Mesendoderm (in vitro differentiated cells): ENCODE results near the gene LRCOL1.
A peak's percentile ranks its signal among the peaks of the same experiment; 100 is the strongest.

Source experiments
- DNase-seq: peaks from one replicate; pipeline ENCODE4 v3.0.0; 2013
- H2AK5ac ChIP-seq: 2 replicates; pipeline ENCODE4 v1.6.1; 2013; ENCODE audit warnings: low read length, inconsistent platforms
- H2BK120ac ChIP-seq: 2 replicates; pipeline ENCODE4 v1.6.1; 2013; ENCODE audit warnings: low read depth, mild to moderate bottlenecking, low read length, moderate library complexity, mixed read lengths
- H2BK15ac ChIP-seq: replicated peaks from 2 replicates; pipeline ENCODE4 v1.6.1; 2013; ENCODE audit warnings: low read depth, mild to moderate bottlenecking, moderate library complexity
- H2BK5ac ChIP-seq: 2 replicates; pipeline ENCODE4 v1.6.1; 2013; ENCODE audit warnings: low read length, inconsistent platforms
- H3K18ac ChIP-seq: 2 replicates; pipeline ENCODE4 v1.6.1; 2013; ENCODE audit warnings: mild to moderate bottlenecking, low read length, mixed read lengths
- H3K23ac ChIP-seq: one replicate; pipeline ENCODE4 v1.6.1; 2013; ENCODE audit warnings: low read length
- H3K27ac ChIP-seq: 2 replicates; pipeline ENCODE4 v1.5.1; 2013; ENCODE audit warnings: low read depth, mild to moderate bottlenecking, inconsistent platforms, low read length, moderate library complexity
- H3K27me3 ChIP-seq: 2 replicates; pipeline ENCODE4 v1.6.1; 2013; ENCODE audit warnings: low read length, control low read depth, mild to moderate bottlenecking, inconsistent platforms; ENCODE audit not compliant: insufficient read depth, poor library complexity
- H3K36me3 ChIP-seq: 2 replicates; pipeline ENCODE4 v1.6.1; 2013; ENCODE audit warnings: low read length, inconsistent platforms; ENCODE audit not compliant: control insufficient read depth, insufficient read depth
- H3K4ac ChIP-seq: one replicate; pipeline ENCODE4 v1.6.1; 2013; ENCODE audit warnings: low read depth, mild to moderate bottlenecking, low read length, moderate library complexity
- H3K4me1 ChIP-seq: 2 replicates; pipeline ENCODE4 v1.6.1; 2013; ENCODE audit warnings: low read depth, low read length, inconsistent platforms; ENCODE audit not compliant: control insufficient read depth
- H3K4me2 ChIP-seq: 2 replicates; pipeline ENCODE4 v1.6.1; 2013; ENCODE audit warnings: low read length
- H3K4me3 ChIP-seq: 2 replicates; pipeline ENCODE4 v1.5.1; 2013; ENCODE audit warnings: mild to moderate bottlenecking, low read length
- H3K56ac ChIP-seq: one replicate; pipeline ENCODE4 v1.6.1; 2013; ENCODE audit warnings: low read length
- H3K79me1 ChIP-seq: 2 replicates; pipeline ENCODE4 v1.6.1; 2013; ENCODE audit warnings: low read length, inconsistent platforms
- H3K79me2 ChIP-seq: 2 replicates; pipeline ENCODE4 v1.6.1; 2013; ENCODE audit warnings: mild to moderate bottlenecking, low read length; ENCODE audit not compliant: control insufficient read depth, insufficient read depth
- H3K9ac ChIP-seq: 2 replicates; pipeline ENCODE4 v1.6.1; 2013; ENCODE audit warnings: low read length, inconsistent platforms
- H4K5ac ChIP-seq: one replicate; pipeline ENCODE4 v1.6.1; 2013; ENCODE audit warnings: low read length
- H4K8ac ChIP-seq: one replicate; pipeline ENCODE4 v1.6.1; 2013; ENCODE audit warnings: low read depth, mild to moderate bottlenecking, control low read depth, low read length, moderate library complexity
- whole genome bisulfite sequencing: extraction: QIAGEN DNeasy Blood & Tissue Kit; methylation state at CpG from one replicate; pipeline ENCODE4 v1.1.7; 2013; ENCODE audit warnings: low lambda C conversion rate, missing lambda C conversion rate; ENCODE audit not compliant: insufficient coverage; ENCODE audit errors: extremely low coverage; 5-methylcytosine and 5-hydroxymethylcytosine counted together

The LRCOL1 gene

DNA sequence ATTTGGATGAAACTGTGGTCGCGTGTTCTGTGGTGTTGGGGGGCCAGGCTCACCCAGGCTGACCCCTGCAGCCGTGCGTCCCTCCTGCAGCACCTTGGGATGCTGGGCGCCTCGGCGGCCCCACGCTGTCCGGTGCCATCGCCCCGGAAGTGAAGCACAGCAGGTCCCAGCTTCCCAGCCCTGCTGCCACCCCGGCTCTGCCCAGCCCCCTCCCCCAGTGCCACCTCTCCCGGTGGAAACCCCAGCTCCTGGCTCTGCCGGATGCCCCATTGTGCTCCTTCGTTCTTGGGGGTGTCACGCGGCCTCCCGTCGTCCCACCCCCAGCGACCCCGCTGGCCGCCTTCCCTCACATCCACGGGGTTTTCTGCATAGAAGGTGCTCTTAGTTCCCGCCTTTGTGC, 25.2 kb downstream of the LRCOL1 start:
- H3K79me1 ChIP-seq: no peaks in the 10 kb centered on the region
- no peak overlapping the region for H2BK15ac ChIP-seq
- no peak overlapping the region for H3K9ac ChIP-seq
- H3K18ac ChIP-seq: no peak overlapping the region
- H3K4me1 ChIP-seq: no peaks in the 10 kb centered on the region
- peaks cover 14% of the 10 kb centered on the region for H3K27me3 ChIP-seq
- H4K5ac ChIP-seq: no peak overlapping the region
- no peak overlapping the region for H2AK5ac ChIP-seq
- no peak for DNase-seq
- WGBS: no CpG with 5 or more reads among the region's 24 CpGs
- H3K36me3 ChIP-seq: no peaks in the 10 kb centered on the region
- H3K27ac ChIP-seq: no peak overlapping the region
- H3K4me2 ChIP-seq: no peak overlapping the region
- no peaks in the 10 kb centered on the region for H3K79me2 ChIP-seq
- H4K8ac ChIP-seq: no peak overlapping the region
- H3K4me3 ChIP-seq: no peak overlapping the region
- no peak overlapping the region for H3K56ac ChIP-seq
- H3K4ac ChIP-seq: no peak overlapping the region
- no peak overlapping the region for H2BK5ac ChIP-seq
- no peak overlapping the region for H2BK120ac ChIP-seq
- H3K23ac ChIP-seq: no peak overlapping the region

DNA sequence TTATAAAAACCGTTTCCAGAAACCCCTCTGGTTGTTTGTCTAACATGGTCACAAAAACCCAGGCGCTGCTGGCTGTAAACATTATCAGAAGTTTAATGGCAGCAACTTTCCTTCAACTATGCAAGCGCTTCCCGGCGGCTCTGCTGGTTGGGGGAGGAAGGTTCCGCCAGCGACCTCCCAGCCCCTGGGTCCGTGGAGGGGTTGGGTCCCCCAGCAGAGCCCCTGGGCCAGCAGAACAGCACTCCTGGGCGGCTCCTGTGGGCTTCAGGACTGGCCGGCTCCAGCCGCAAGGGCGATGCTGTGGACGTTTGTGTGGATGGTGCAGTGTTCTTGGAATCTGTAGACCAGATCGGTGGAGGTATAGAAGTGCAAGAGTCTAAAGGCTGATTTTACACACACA, 26.0 kb downstream of the LRCOL1 start:
- H3K4me3 ChIP-seq: no peak overlapping the region
- no peak overlapping the region for H3K56ac ChIP-seq
- no peak overlapping the region for H3K27ac ChIP-seq
- peaks cover 14% of the 10 kb centered on the region for H3K27me3 ChIP-seq
- H3K4me1 ChIP-seq: no peaks in the 10 kb centered on the region
- H2BK5ac ChIP-seq: no peak overlapping the region
- no peak overlapping the region for H2BK15ac ChIP-seq
- no CpG with 5 or more reads among the region's 14 CpGs for whole genome bisulfite sequencing
- DNase-seq: no peak
- H3K23ac ChIP-seq: no peak overlapping the region
- no peaks in the 10 kb centered on the region for H3K36me3 ChIP-seq
- no peaks in the 10 kb centered on the region for H3K79me1 ChIP-seq
- H4K5ac ChIP-seq: no peak overlapping the region
- H2AK5ac ChIP-seq: no peak overlapping the region
- H3K4ac ChIP-seq: no peak overlapping the region
- H3K4me2 ChIP-seq: no peak overlapping the region
- no peak overlapping the region for H4K8ac ChIP-seq
- H3K18ac ChIP-seq: no peak overlapping the region
- no peak overlapping the region for H3K9ac ChIP-seq
- no peak overlapping the region for H2BK120ac ChIP-seq
- no peaks in the 10 kb centered on the region for H3K79me2 ChIP-seq

DNA sequence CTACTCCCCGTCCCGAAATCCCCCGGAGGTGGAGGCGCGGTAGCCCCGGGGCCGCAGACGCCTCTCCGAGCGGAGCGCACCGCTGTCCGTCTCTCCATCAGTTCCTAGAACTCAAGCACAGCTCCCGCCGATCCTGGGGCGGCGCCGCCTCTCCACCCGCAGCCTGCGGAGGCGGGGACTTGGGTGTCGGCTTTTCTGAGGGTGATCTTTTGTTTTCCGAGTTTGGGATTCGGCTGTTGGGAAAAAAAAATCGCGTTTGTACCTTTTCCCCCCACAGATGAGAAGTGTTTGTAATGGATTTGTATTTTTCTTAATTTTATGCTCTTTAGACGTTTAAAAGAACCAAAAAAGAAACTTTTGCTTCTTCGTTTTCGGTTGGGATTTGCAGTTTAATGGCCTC, 26.6 kb downstream of the LRCOL1 start:
- Histone ChIP-seq H3K36me3 (no peaks in the 10 kb centered on the region), H2BK120ac (no peak overlapping the region), H3K4ac (no peak overlapping the region), H3K4me3 (no peak overlapping the region), H2BK5ac (no peak overlapping the region), H2BK15ac (no peak overlapping the region), H4K5ac (no peak overlapping the region), H3K18ac (no peak overlapping the region), H3K27ac (no peak overlapping the region), H2AK5ac (no peak overlapping the region), H3K4me2 (no peak overlapping the region), H4K8ac (no peak overlapping the region), H3K23ac (no peak overlapping the region), H3K56ac (peak overlapping the region; percentile 15), H3K4me1 (no peaks in the 10 kb centered on the region), H3K9ac (no peak overlapping the region), H3K79me2 (no peaks in the 10 kb centered on the region), H3K79me1 (no peaks in the 10 kb centered on the region), H3K27me3 (peaks cover 14% of the 10 kb centered on the region)
- no CpG with 5 or more reads among the region's 29 CpGs for WGBS
- peak; percentile 50 for DNase-seq

DNA sequence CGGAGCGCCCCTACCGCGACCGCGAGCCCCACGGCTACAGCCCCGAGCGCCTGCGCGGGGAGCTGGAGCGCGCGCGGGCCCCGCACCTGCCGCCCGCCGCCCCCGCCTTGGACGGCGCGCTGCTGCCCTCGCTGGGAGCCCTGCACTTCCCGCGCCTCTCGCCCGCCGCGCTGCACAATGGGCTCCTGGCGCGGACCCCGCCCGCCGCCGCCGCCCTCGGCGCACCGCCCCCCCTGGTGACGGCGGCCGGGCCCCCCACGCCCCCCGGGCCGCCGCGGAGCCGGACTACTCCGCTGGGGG, 27.0 kb downstream of the LRCOL1 start:
- no peak overlapping the region for H3K4ac ChIP-seq
- H3K36me3 ChIP-seq: no peaks in the 10 kb centered on the region
- H2BK5ac ChIP-seq: no peak overlapping the region
- no peak overlapping the region for H2AK5ac ChIP-seq
- H3K9ac ChIP-seq: no peak overlapping the region
- no peak overlapping the region for H2BK120ac ChIP-seq
- no peak overlapping the region for H4K5ac ChIP-seq
- no peak for DNase-seq
- H3K27ac ChIP-seq: no peak overlapping the region
- H3K18ac ChIP-seq: no peak overlapping the region
- H3K4me1 ChIP-seq: no peaks in the 10 kb centered on the region
- H3K23ac ChIP-seq: no peak overlapping the region
- peaks cover 14% of the 10 kb centered on the region for H3K27me3 ChIP-seq
- no peaks in the 10 kb centered on the region for H3K79me2 ChIP-seq
- no peak overlapping the region for H4K8ac ChIP-seq
- no peaks in the 10 kb centered on the region for H3K79me1 ChIP-seq
- H3K56ac ChIP-seq: no peak overlapping the region
- H2BK15ac ChIP-seq: no peak overlapping the region
- H3K4me3 ChIP-seq: no peak overlapping the region
- WGBS: no CpG with 5 or more reads among the region's 50 CpGs
- H3K4me2 ChIP-seq: no peak overlapping the region

DNA sequence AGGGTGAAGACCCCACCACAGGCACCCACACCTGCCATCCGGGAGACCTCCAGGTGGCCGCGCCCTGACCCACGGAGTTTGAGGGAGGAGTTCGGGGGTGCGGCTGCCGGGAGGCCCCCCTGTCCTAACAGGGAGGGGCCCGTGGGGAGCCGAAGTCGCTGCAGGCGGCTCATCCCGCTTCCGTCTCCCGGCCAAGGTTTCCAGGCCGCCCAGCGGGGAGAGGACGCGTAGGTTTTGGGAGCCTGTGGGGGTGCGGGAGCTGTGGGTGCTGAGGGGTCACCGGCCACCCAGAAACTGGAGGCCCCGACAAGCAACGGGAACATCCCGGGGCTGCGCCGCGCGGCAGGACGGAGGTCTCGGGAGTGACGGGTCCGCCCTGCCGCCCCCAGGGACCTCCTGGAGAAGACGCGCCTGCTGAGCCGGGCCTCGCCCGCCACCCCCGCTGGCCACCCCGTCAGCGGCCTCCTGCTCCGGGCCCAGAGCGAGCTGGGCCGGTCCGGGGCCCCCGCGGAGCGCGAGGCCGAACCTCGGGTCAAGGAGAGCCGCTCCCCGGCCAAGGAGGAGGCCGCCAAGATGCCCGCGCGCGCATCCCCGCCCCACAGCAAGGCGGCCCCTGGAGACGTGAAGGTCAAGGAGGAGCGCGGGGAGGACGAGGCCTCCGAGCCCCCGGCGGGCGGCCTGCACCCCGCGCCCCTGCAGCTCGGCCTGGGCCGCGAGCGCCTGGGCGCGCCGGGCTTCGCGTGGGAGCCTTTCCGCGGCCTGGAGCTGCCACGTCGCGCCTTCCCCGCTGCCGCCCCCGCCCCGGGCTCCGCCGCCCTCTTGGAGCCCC, 27.6 kb downstream of the LRCOL1 start:
- H3K79me2 ChIP-seq: no peaks in the 10 kb centered on the region
- no peaks in the 10 kb centered on the region for H3K4me1 ChIP-seq
- no peak overlapping the region for H3K23ac ChIP-seq
- H3K9ac ChIP-seq: peak overlapping the region; percentile 27
- H3K4me2 ChIP-seq: peak overlapping the region; percentile 20
- no CpG with 5 or more reads among the region's 89 CpGs for WGBS
- H2AK5ac ChIP-seq: no peak overlapping the region
- H2BK120ac ChIP-seq: no peak overlapping the region
- no peak overlapping the region for H3K18ac ChIP-seq
- H2BK5ac ChIP-seq: no peak overlapping the region
- no peak overlapping the region for H3K27ac ChIP-seq
- H2BK15ac ChIP-seq: no peak overlapping the region
- H3K36me3 ChIP-seq: peaks cover under 1% of the 10 kb centered on the region
- no peak overlapping the region for H3K4ac ChIP-seq
- peaks cover 14% of the 10 kb centered on the region for H3K27me3 ChIP-seq
- H3K4me3 ChIP-seq: no peak overlapping the region
- no peaks in the 10 kb centered on the region for H3K79me1 ChIP-seq
- DNase-seq: no peak
- H3K56ac ChIP-seq: peak overlapping the region; percentile 42
- no peak overlapping the region for H4K5ac ChIP-seq
- no peak overlapping the region for H4K8ac ChIP-seq

DNA sequence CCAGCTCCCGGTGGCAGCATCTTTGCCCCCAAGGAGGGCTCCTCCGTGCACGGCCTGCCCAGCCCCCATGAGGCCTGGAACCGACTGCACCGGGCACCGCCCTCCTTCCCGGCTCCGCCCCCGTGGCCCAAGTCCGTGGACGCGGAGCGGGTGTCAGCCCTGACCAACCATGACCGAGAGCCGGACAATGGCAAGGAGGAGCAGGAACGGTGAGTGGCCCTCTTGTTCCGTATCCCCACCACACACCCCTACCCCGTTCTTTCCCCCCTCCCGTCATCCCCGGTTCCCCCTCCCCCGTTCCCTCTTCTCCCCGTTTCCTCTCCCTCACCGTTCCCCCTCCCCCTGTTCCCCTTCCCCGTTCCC, 28.3 kb downstream of the LRCOL1 start:
- Histone ChIP-seq H2BK15ac (no peak overlapping the region), H3K4me2 (no peak overlapping the region), H4K8ac (no peak overlapping the region), H3K79me1 (no peaks in the 10 kb centered on the region), H3K56ac (no peak overlapping the region), H3K27me3 (peaks cover 14% of the 10 kb centered on the region), H3K27ac (no peak overlapping the region), H3K4me3 (no peak overlapping the region), H3K9ac (no peak overlapping the region), H3K18ac (no peak overlapping the region), H3K23ac (no peak overlapping the region), H2BK5ac (no peak overlapping the region), H3K36me3 (peaks cover 3% of the 10 kb centered on the region), H3K4ac (no peak overlapping the region), H2BK120ac (no peak overlapping the region), H3K4me1 (no peaks in the 10 kb centered on the region), H3K79me2 (no peaks in the 10 kb centered on the region), H2AK5ac (no peak overlapping the region), H4K5ac (no peak overlapping the region)
- no peak for DNase-seq
- no CpG with 5 or more reads among the region's 24 CpGs for WGBS
